ENCODE measurements around the gene TEX52. TPM values are rescaled to one million over a fixed set of nuclear protein-coding genes. Genes with fewer than 3 reads are reported as not detected.

Gene TEX52
- total and polyA plus RNA-seq, 2 of the 8 experiments (the other 6 are each of a cell fraction or from before 2014, with no cell fraction given): not detected

GRCh38 chr12:2813214-2814185 is 43.3 kb downstream of the TEX52 start (continued):
- TF ChIP-seq, protein P1, sequence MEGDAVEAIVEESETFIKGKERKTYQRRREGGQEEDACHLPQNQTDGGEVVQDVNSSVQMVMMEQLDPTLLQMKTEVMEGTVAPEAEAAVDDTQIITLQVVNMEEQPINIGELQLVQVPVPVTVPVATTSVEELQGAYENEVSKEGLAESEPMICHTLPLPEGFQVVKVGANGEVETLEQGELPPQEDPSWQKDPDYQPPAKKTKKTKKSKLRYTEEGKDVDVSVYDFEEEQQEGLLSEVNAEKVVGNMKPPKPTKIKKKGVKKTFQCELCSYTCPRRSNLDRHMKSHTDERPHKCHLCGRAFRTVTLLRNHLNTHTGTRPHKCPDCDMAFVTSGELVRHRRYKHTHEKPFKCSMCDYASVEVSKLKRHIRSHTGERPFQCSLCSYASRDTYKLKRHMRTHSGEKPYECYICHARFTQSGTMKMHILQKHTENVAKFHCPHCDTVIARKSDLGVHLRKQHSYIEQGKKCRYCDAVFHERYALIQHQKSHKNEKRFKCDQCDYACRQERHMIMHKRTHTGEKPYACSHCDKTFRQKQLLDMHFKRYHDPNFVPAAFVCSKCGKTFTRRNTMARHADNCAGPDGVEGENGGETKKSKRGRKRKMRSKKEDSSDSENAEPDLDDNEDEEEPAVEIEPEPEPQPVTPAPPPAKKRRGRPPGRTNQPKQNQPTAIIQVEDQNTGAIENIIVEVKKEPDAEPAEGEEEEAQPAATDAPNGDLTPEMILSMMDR (IDR thresholded peaks at IDR 0.05; ENCODE audit: control extremely low read depth in 1 of 3, insufficient read depth in 1 of 3, low read depth in 1 of 3, low read length in 3 of 3): peak; percentile 30 to 75 (median 62)
- 0 out of 2 replicates have a peak, but pooled peaks have one; percentile 29 for TF ChIP-seq CREB1 (IDR thresholded peaks at IDR 0.05)
- TF ChIP-seq BACH1 (IDR thresholded peaks at IDR 0.05; ENCODE audit: low read length): peak; percentile 53; the same call in 1 of the 2 replicates
- peak; percentile 9; the same call in 1 of the 2 replicates for TF ChIP-seq SRF (IDR thresholded peaks at IDR 0.05; ENCODE audit: low read depth, low read length)
- TF ChIP-seq TAF1 (IDR thresholded peaks at IDR 0.05; ENCODE audit: low read depth, low read length): no peak
- no peak for TF ChIP-seq CEBPB (IDR thresholded peaks at IDR 0.05; ENCODE audit: low read depth, low read length)
- no peak for TF ChIP-seq ZNF274 (IDR thresholded peaks at IDR 0.05; ENCODE audit: borderline replicate concordance, extremely low read depth, low read length)
- 0 out of 2 replicates have a peak, but pooled peaks have one; percentile 15 for TF ChIP-seq KDM5A (IDR thresholded peaks at IDR 0.05; ENCODE audit: low read length)
- TF ChIP-seq BRCA1 (IDR thresholded peaks at IDR 0.05; ENCODE audit: low read depth, low read length): no peak
- TF ChIP-seq CTBP2 (IDR thresholded peaks at IDR 0.05; ENCODE audit: borderline replicate concordance, insufficient read depth, insufficient read length, low read length): no peak
